ENCODE measurements around the gene TMEM41A.
A peak's percentile ranks its signal among the peaks of the same experiment; 100 is the strongest.
"Not testable (repeated sequence)": the region's sequence is repeated elsewhere in the genome, so short reads cannot be mapped to it uniquely, and the experiment has no call there.

Gene TMEM41A

GRCh38 chr3:185486394-185486793 lies 12.4 kb downstream of the TMEM41A start:
- DNase-seq: no peak

GRCh38 chr3:185484296-185484695 lies 14.5 kb downstream of the TMEM41A start:
- DNase-seq: no peak

GRCh38 chr3:185479373-185479945 lies 19.4 kb downstream of the TMEM41A start:
- no peak for DNase-seq

- DNase-seq: no peak
Observed at GRCh38 chr3:185477316-185477715, 21.5 kb downstream of the TMEM41A start.

GRCh38 chr3:185474922-185475321 lies 23.9 kb downstream of the TMEM41A start:
- not testable (repeated sequence) for DNase-seq

GRCh38 chr3:185473290-185473815 lies 25.5 kb downstream of the TMEM41A start:
- DNase-seq: peak; percentile 44

GRCh38 chr3:185470323-185470722 lies 28.5 kb downstream of the TMEM41A start:
- DNase-seq: no peak

- DNase-seq: no peak
Observed at GRCh38 chr3:185469542-185469941, 29.3 kb downstream of the TMEM41A start.

- not testable (repeated sequence) for DNase-seq
Observed at GRCh38 chr3:185466123-185466522, 32.7 kb downstream of the TMEM41A start.

- DNase-seq: no peak
Observed at GRCh38 chr3:185465471-185465870, 33.4 kb downstream of the TMEM41A start.

GRCh38 chr3:185460719-185461350 lies 38.0 kb downstream of the TMEM41A start:
- DNase-seq: no peak

- DNase-seq: no peak
Observed at GRCh38 chr3:185460309-185460708, 38.5 kb downstream of the TMEM41A start.

GRCh38 chr3:185457376-185457775 lies 41.5 kb downstream of the TMEM41A start:
- no peak for DNase-seq

- not testable (repeated sequence) for DNase-seq
Observed at GRCh38 chr3:185451432-185451831, 47.4 kb downstream of the TMEM41A start.

- no peak for DNase-seq
Observed at GRCh38 chr3:185448107-185448506, 50.7 kb downstream of the TMEM41A start.

- DNase-seq: no peak
Observed at GRCh38 chr3:185444329-185444728, 54.5 kb downstream of the TMEM41A start.

GRCh38 chr3:185442031-185442430 lies 56.8 kb downstream of the TMEM41A start:
- DNase-seq: no peak

GRCh38 chr3:185439745-185440466 lies 58.9 kb downstream of the TMEM41A start:
- DNase-seq: no peak
